AG04450 (cell line): Measurements from ENCODE around the gene IL9R. TPM values are rescaled to one million over a fixed set of nuclear protein-coding genes. Genes with fewer than 3 reads are reported as not detected.

Experiments used
- CTCF ChIA-PET: fragments of 300-600, 350-600 bp; formaldehyde crosslinking; extraction: SDS; loops from one replicate; lab custom pipeline; 2022; ENCODE audit warnings: antibody characterized with exemption, inconsistent platforms; lab: Charles Lee
- POLR2A ChIA-PET: fragments of 350-600 bp; formaldehyde crosslinking; extraction: SDS; loops from one replicate; lab custom pipeline; 2021; ENCODE audit warnings: antibody characterized with exemption, inconsistent platforms; lab: Yijun Ruan, JAX
- DNase-seq: peaks from one replicate; pipeline ENCODE4 v3.0.0-alpha.2; 2011; ENCODE audit warnings: low read depth, low spot score
- H3K27ac ChIP-seq: one replicate; pipeline ENCODE4 v1.5.1; 2012; ENCODE audit warnings: low read depth, low read length, control low read depth
- H3K27me3 ChIP-seq: one replicate; pipeline ENCODE4 v1.6.0; 2012; ENCODE audit warnings: low read length; ENCODE audit not compliant: control insufficient read depth, insufficient read depth
- H3K4me3 ChIP-seq: 2 replicates; pipeline ENCODE4 v1.5.1; 2011; ENCODE audit warnings: mild to moderate bottlenecking, low read depth, low read length, control low read depth
- H3K9me3 ChIP-seq: 2 replicates; pipeline ENCODE4 v1.5.1; 2012; ENCODE audit warnings: low read length; ENCODE audit not compliant: control insufficient read depth, insufficient read depth
- polyA minus RNA-seq: library from RNA; depleted of rRNA, polyadenylated mRNA; stranded (reverse); fragments of >200 nt; gene quantifications from 2 replicates; pipeline ENCODE4 v1.2.3, GENCODE V29; 2011; rRNA and poly(A)+ RNA removed
- polyA plus RNA-seq: library from polyadenylated mRNA; depleted of rRNA; stranded (reverse); fragments of >200 nt; gene quantifications from 2 replicates; pipeline ENCODE4 v1.2.3, GENCODE V29; 2011; rRNA removed
- TF ChIP-seq, protein P1 (sequence below): IDR thresholded peaks from 2 replicates; pipeline ENCODE4 v1.5.1; 2011; ENCODE audit warnings: low read depth, low read length, control low read depth, inconsistent platforms

Gene IL9R, protein sequence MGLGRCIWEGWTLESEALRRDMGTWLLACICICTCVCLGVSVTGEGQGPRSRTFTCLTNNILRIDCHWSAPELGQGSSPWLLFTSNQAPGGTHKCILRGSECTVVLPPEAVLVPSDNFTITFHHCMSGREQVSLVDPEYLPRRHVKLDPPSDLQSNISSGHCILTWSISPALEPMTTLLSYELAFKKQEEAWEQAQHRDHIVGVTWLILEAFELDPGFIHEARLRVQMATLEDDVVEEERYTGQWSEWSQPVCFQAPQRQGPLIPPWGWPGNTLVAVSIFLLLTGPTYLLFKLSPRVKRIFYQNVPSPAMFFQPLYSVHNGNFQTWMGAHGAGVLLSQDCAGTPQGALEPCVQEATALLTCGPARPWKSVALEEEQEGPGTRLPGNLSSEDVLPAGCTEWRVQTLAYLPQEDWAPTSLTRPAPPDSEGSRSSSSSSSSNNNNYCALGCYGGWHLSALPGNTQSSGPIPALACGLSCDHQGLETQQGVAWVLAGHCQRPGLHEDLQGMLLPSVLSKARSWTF
- polyA plus RNA-seq: not detected in 2 replicates
- polyA minus RNA-seq: not detected in 2 replicates

DNA sequence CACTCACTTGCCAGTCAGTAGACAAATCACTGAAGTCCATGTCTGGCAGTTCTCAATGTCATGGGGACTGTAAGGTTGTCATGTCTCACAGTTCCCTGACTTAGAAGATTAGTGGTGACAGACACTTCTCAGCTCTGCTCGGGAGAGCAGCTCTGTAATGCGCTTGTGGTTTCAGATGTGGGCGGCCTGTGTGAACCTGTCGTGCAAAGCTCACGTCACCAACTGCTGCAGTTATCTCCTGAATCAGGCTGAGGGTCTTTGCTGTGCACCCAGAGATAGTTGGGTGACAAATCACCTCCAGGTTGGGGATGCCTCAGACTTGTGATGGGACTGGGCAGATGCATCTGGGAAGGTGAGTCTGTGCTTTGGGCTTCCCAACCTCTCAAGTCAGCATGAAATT, at the start of gene IL9R:
IL9R (plus strand) TSS at position 261 of the 400 bp plus-strand sequence; CDS start at position 325, 64 bp downstream.
- ChIA-PET POLR2A (no interaction called here), CTCF (no interaction called here)
- no peak for DNase-seq
- H3K9me3 ChIP-seq: peaks cover 41% of the 10 kb centered on the region
- H3K27me3 ChIP-seq: no peaks in the 10 kb centered on the region
- TF ChIP-seq, protein P1, sequence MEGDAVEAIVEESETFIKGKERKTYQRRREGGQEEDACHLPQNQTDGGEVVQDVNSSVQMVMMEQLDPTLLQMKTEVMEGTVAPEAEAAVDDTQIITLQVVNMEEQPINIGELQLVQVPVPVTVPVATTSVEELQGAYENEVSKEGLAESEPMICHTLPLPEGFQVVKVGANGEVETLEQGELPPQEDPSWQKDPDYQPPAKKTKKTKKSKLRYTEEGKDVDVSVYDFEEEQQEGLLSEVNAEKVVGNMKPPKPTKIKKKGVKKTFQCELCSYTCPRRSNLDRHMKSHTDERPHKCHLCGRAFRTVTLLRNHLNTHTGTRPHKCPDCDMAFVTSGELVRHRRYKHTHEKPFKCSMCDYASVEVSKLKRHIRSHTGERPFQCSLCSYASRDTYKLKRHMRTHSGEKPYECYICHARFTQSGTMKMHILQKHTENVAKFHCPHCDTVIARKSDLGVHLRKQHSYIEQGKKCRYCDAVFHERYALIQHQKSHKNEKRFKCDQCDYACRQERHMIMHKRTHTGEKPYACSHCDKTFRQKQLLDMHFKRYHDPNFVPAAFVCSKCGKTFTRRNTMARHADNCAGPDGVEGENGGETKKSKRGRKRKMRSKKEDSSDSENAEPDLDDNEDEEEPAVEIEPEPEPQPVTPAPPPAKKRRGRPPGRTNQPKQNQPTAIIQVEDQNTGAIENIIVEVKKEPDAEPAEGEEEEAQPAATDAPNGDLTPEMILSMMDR: no peak
- H3K27ac ChIP-seq: no peak within 1 kb of the TSS
- H3K4me3 ChIP-seq: no peak within 1 kb of the TSS

DNA sequence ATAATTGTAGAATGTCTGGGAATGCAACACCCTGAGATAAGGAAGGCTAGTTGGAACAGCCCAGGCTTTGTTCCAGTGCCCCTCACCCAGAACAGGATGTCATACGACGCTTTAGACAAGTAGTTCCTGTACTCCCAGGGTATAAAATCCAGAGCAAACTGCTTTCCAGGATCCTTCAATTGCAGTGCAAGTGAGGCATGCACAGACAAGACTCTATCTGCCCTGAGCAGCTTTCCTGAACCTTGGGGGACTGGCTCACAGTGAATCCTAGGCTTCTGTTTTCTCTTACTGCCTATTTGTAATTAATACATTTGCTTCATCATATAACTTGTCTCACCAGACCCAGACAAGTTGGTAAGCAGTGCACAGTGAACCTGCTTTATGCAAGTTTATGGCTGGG, 48.4 kb upstream of the IL9R start:
- ChIA-PET POLR2A (no interaction called here), CTCF (no interaction called here)
- no peak overlapping the region for H3K4me3 ChIP-seq
- no peaks in the 10 kb centered on the region for H3K27me3 ChIP-seq
- TF ChIP-seq, protein P1: no peak
- DNase-seq: no peak
- H3K9me3 ChIP-seq: peaks cover 9% of the 10 kb centered on the region; the same call in 1 of the 2 replicates
- H3K27ac ChIP-seq: no peak overlapping the region

DNA sequence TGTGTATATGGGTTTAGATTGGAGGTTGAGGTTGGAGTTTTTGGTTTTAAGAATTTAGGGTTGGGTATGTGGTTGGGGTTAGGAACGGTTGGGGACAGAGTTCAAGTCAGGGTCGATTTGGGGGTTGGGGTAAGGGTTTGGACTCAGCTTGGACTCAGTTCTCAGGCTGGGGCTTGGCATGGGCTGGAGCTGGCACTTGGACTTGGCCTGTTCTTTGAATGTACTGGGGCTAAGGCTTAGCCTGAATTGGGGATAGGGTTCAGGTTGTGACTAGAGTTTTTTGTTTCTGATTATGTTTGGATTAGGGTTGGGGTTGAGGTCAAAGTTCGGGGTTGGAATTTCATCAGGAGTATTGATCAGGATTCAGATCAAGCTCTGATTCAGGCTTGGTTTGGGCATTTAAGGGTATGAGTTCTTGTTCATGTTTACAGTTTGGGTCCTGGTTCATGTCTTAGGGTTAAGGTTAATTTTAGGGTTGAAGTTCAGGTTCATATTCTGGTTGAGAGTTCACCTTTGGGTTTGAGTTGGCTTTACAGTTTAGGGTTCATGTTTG, 46.2 kb upstream of the IL9R start:
- no peaks in the 10 kb centered on the region for H3K27me3 ChIP-seq
- no peak for DNase-seq
- no peak overlapping the region for H3K4me3 ChIP-seq
- ChIA-PET POLR2A (no interaction called here), CTCF (no interaction called here)
- TF ChIP-seq, protein P1: no peak
- peaks cover 17% of the 10 kb centered on the region for H3K9me3 ChIP-seq
- no peak overlapping the region for H3K27ac ChIP-seq

GRCh38 chrX:155953055-155953454, 44.4 kb upstream of the IL9R start:
- no peak overlapping the region for H3K27ac ChIP-seq
- POLR2A ChIA-PET: no interaction called here
- no peak for DNase-seq
- peaks cover 17% of the 10 kb centered on the region for H3K9me3 ChIP-seq
- no peak overlapping the region for H3K4me3 ChIP-seq
- no peaks in the 10 kb centered on the region for H3K27me3 ChIP-seq
- CTCF ChIA-PET: no interaction called here
- TF ChIP-seq, protein P1: no peak

DNA sequence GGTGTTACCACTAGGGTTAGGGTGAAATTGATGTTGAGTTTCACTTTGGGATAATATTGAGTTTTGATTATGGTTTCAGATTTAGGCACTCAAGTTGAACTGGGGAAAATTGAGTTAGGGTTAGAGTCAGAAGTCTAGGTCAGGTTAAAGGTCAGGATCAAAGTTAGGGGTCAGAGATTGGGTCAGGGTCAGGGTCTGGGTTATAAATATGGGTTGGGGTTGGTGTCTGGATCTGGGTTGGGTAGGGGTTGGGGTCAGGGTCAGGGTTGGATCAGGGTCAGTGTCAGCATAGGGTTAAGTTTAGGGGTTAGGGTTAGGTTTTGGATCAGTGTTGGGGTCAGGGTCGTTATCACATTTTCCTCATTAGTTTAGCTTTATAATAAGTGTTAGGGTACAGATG, 42.7 kb upstream of the IL9R start:
- DNase-seq: no peak
- H3K27ac ChIP-seq: no peak overlapping the region
- peaks cover 17% of the 10 kb centered on the region for H3K9me3 ChIP-seq
- TF ChIP-seq, protein P1: no peak
- ChIA-PET CTCF (no interaction called here), POLR2A (no interaction called here)
- no peak overlapping the region for H3K4me3 ChIP-seq
- no peaks in the 10 kb centered on the region for H3K27me3 ChIP-seq
